ENCODE data around the gene CES1.
"Not testable (repeated sequence)": the region's sequence is repeated elsewhere in the genome, so short reads cannot be mapped to it uniquely, and the experiment has no call there.

Gene CES1

DNA sequence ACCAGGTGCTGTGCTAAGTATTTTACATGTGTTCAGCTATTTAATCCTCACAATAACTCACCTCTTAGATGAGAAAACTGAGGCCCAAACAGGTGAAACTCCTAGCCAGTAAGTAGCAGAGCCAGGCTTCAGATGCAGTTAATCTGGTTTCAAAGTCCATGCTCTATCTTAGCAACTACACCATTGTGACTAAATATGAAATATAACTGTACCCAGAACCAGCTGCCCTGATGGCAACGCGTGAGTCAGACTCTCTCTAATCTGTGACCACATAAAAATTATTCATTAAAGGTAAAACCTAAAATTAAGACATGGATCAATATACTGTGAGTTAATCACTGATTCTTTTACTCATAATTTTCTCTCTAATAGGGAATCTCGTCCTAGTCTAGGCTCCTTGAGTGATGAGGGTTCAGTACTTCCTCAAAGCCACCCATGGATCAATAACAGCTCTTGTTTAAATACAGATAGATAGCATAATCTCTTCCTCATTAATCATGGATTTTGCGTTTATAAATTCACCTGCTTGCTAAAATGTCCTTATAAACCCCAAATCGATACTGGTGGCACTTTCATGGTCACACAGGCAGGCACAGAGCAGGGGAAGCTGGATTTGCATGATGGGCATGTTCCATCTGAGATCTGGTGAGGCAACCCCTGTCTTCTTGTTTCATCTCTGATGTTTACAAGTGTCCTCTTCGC, 50.7 kb downstream of the CES1 start:
- not testable (repeated sequence) for DNase-seq

DNA sequence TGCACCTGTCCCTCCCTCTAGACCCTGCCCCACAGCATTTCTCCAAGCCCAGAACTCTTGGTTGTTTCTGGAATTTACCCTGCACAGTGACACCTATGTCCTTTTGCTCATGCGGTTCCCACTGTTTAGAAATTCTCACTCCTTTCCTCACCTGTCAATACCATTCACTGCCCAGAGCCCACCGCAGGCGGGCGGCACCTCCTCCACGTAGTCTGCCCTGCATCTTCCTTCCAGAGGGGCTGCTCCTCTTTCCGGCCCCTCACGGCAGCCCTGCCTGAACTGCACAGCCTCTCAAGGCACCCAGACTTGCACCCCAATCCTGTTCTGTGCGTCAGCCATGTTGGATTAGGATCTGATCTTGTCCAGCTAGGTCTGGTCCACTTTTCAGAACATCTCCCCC, 51.4 kb downstream of the CES1 start:
- not testable (repeated sequence) for DNase-seq

DNA sequence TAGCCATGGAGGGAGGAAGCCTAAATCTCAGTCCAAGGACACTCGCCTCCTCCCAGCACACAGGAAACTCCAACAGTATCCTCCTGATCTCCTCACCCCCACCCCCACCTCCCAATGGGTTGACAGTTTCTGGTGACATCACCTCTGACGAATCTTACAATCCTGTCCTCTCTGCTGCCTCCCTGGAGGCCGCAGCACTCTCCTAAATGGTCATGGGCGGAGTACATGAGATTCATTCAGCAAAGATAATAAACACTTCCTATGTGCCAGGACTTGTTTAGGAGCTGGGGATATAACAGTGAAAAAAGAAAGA, 52.8 kb downstream of the CES1 start:
- not testable (repeated sequence) for DNase-seq

DNA sequence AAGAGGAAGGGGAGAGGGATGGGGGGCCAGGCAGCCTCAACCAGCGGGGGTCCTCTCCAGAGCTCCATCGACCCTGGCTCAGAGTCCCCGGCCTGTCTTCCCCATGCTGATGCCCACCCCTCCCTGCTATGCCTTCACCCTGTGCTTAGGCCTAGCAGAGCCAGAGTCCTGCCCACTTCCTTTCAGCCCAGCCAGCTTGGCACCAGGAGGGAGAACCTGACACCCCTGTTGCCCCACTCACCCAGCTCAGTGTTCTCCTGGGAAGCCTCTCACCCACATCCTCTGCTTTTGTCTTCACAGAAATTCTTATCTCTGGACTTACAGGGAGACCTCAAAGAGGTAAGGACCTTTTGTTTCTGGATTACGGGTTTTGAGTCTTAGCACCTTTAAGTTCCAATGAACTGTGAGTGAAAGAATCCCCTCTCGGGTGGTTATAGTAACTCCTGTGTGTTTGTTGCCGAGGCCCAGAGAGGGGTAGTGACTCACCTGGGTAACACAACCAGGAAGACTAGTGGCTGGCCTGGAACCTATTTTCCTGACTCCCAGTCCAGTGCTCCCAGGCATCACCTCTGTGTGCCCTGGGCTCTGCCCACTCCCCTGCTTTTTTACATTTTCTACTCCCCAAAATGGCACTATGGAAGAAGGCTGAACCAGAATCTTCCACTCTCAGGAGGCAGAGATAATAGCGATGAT, 53.3 kb downstream of the CES1 start:
- no peak for DNase-seq

DNA sequence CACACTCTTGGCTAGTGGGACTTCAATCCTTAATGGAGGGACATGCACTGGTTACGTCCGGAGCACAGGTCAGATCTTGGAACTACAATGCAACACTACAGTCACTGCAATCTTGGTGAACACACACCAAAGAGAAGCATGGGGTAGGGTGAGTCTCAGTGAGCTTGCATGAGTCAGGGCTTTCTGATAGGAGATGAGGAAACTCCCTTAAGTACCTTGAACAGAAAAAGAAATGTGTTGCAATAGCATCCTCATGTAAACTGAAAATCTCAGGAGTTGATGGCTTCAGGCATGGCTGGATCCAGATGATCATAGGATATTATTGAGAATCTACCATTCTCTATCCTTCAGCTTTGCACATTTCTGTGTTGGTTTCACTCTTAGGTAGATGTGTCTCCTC, 54.1 kb downstream of the CES1 start:
- no peak for DNase-seq

DNA sequence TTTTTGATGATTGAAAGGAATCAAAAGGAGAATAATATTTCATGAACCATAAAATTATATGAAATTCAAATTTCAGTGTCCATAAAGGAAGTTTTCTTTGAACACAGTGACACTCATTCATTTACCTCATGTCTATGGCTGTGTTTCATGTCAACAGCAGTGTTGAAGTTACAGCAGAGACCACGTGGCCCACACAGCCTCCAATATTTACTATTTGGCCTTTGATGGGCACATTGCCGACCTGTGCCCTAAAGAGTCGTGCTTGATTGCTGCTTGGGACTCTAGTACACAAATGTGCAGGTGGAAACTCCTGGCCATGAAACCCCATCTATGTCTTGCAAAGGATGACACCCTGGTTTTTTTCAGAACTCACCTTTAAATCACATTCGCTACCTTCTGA, 57.0 kb downstream of the CES1 start:
- no peak for DNase-seq

DNA sequence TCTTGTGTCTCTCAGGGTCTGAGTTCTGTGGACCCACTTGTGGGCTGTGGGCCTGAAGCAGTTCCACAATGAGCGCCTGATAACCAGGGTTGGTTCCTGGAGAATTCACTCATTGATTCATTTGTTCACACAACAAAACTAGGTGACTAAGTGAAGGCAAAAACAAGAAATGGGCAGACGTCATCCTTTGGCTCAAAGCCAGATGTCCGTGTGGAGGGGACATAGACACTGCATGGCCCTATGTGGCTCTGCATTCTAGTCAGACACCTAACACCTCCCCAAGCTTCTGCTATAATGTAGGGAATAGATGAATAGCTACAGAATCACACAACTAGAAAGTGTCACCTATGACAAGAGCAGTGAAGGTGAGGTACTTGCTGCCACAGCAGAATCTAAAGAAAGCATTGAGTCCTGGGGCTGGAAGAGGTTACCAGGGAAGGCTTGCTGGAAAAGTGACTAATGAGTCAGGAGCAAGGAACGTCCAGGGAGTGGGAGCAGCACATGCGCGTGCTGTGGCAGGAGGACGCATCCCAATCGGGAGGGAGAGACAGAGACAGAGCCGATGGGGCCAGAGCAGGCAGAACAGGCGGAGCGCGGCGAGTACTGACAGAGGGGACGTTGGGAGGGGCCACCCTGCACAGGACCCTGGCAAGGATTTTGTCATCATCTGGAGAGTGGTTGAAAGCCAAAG, 58.9 kb downstream of the CES1 start:
- no peak for DNase-seq

DNA sequence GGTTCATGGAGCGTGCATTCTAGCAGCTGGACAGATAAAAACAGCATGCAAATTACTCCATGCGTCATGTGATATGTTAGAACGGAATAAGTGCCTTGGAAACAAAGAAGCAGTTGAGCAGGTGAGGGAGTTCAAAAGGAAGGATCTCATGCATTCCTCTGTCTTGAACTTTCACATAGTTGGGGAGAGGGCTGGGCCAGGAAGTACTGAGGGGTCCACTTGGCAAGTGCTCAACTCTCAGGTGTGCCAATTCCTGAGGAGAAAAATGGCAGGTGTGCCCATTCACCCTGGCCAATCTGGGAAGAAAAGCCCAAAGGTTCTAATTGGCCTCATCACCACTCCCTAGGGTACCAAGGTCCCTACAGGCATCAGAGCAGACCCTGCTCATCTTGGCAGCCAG, 67.7 kb downstream of the CES1 start:
- DNase-seq: no peak

DNA sequence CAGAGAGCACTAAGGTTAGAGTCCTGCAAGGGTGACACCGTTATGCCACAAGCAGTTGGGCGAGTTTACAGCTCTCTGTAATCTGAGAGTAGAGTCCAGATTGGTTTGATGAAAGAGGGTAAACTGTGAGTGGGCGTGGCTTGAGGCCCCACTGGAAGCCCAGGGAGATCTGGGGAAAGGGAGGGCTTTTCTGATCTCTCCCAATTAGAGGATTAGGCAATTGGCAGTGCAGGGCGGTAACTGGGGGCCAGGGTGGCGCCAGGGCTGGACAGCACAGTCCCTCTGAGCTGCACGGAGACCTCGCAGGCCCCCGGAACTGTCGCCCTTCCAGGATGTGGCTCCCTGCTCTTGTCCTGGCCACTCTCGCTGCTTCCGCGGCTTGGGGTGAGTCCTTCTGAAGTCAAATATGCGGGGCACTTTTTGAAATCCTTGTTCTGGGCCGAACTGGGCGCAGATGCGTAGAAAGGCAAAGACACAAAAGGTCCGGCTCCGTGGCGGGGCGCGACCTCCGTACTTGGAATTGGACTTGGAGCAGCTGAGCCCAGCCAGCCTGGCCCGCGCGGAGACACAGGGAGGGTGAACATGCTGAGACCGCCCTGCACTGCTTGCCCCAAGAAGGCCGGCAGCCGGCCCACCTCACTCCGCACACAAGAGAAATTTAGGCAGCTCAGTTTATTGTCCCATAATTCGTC, 72.4 kb downstream of the CES1 start:
- DNase-seq: no peak

DNA sequence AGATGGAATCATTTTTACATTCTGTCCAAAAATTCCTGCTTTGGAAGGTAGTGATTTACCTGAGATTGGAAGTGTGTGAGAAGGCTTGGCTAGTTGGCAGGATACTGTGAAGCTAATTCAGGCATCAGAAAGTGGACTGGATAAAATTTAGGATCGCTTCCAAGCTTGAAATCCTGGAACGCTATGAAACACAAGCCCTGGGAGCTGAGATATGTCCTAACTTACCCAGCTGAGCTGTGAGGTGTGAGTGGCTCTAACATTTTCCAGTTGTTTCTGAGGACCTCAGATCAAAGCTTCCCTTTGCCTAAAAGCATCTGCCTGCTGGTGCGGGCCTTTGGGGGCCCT, 73.0 kb downstream of the CES1 start:
- not testable (repeated sequence) for DNase-seq

DNA sequence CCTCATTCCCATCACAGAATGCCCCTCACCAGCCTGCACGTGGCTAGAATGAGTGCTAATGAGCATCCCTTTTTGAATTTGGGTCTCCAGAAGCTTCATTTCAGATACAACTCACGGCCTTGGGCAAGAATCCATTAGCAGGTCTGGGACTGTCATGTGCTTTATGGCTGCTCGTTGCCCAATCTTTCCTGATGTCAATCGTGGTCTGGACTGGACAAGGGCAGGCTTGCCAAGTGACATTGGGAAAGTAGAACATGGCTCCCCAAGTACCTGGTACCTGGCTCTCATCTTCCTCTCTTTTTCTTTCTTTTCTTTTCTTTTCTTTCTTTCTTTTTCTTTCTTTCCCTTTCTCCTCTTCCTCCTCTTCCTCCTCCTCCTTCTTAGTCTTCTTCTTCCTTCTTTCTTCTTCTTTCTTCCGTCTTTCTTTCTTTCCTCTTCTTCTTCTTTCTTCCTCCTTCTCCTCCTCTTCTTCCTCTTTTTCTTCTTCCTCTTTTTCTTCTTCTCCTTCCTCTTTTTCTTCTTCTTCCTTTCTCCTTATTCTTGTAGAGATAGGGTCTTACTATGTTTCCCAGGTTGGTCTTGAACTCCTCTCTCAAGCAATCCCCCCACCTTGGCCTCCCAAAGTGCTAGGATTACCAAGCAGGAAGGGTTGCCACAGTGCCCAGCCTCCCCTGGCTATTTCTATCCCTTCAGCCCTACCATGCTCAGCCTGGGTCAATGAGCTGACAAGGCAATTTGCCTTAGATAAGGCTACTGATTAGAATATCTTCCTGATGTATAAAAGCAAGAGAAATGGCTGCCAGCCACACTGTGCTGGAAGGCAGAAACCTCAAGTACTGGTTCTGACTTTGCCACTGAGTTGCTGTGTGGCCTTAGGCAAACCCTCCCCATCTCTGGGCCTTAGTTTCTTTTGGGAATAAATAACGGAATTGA, 75.0 kb downstream of the CES1 start:
- not testable (repeated sequence) for DNase-seq

DNA sequence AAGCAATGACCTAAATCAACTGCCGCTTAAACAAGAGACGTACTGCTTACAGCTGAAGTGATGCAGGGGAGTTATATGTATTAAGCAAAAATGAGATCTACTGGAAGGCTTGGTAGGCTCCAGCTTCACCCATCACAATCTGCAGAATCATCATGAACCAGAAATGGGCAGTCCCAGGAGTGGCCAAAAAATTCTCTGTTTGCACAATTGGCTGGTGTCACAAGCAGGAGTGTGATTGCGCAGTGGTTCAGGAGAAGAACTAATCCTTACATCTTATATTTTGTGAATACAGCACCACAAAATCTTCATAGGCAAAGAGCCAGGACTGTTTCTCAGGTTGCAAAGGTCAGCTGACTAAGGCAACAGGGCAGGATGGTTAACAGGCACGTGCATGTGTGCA, 75.9 kb downstream of the CES1 start:
- no peak for DNase-seq

DNA sequence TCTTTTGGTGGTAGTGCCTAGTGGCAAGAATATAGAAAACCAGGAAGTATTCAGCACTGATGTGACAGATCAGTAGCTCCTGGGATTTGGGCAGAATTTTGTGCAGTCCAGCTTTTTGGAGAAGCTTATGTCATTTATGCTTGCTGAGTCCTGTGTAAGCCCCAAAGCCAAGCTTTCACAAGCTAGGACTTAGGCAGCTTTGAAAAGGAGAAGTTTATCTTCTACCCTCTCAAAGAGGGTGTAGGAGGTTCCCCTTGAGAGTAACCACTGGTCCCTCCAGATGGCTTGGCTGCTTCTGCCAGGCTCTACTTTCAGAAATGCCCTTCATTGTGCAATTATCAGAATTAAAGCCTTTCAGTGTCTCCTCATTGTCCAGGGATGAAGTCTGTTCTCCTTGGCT, 78.8 kb downstream of the CES1 start:
- DNase-seq: no peak

DNA sequence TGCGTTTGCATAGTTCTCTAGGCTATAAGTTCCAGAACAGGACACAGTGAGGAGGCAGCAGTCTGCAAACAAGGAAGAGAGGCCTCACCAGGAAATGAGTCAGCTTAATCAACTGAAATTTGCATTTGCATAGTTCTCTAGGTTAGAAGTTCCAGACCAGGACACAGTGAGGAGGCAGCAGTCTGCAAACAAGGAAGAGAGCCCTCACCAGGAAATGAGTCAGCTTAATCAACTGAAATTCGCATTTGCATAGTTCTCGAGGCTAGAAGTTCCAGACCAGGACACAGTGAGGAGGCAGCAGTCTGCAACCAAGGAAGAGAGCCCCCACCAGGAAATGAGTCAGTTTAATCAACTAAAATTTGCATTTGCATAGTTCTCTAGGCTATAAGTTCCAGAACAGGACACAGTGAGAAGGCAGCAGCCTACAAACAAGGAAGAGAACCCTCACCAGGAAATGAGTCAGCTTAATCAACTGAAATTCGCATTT, 79.7 kb downstream of the CES1 start:
- DNase-seq: peak; percentile 77

Data from activated CD4-positive, alpha-beta T cell treated with anti-CD3 and anti-CD28 coated beads, Interleukin-10, Interleukin-2, amounts not matched to agents 100 ng/mL and 50 ng/mL, durations not matched to agents 16 hours and 8 hours (primary cell).